A549 (cell line): ENCODE data around the gene C16orf78.

Experiments used
- CEBPB ChIP-seq, 2 experiments: fragments of >200 bp in 1 of 2; sonication (Bioruptor Twin) in 1 of 2; formaldehyde crosslinking in 1 of 2; IDR thresholded peaks; 2 replicates each; pipeline ENCODE4 v1.6.1; 2012 to 2016
- CHD2 ChIP-seq: fragments of 150-350 bp; IDR thresholded peaks from 2 replicates; pipeline ENCODE4 v1.6.1; 2014; ENCODE audit warnings: low read length; ENCODE audit not compliant: partially characterized antibody
- CTCF ChIP-seq: fragments of >200 bp; sonication (Bioruptor Twin); formaldehyde crosslinking; IDR thresholded peaks from 3 replicates; pipeline ENCODE4 v1.5.1; 2016
- ELK1 ChIP-seq: fragments of 150-350 bp; IDR thresholded peaks from 2 replicates; pipeline ENCODE4 v1.6.1; 2014; ENCODE audit warnings: low read depth, mild to moderate bottlenecking, low read length
- NPAS2 ChIP-seq: fragments of 250-450 bp; sonication (Bioruptor Pico); IDR thresholded peaks from 2 replicates; pipeline ENCODE4 v1.8.0; 2022; ENCODE audit warnings: mild to moderate bottlenecking, moderate library complexity, borderline replicate concordance
- PHF8 ChIP-seq: fragments of 200-600 bp; sonication (generic); IDR thresholded peaks from 2 replicates; pipeline ENCODE4 v1.6.1; 2016; ENCODE audit warnings: low read depth, mild to moderate bottlenecking, antibody characterized with exemption, moderate library complexity, borderline replicate concordance
- POLR2A ChIP-seq: IDR thresholded peaks from 2 replicates; pipeline ENCODE4 v1.6.1; 2012; ENCODE audit warnings: mild to moderate bottlenecking, low read length
- RAD21 ChIP-seq, 2 experiments: fragments of >200 bp in 1 of 2; sonication (Bioruptor Twin) in 1 of 2; formaldehyde crosslinking in 1 of 2; IDR thresholded peaks in 1 of 2; conservative IDR thresholded peaks in 1 of 2; 2 replicates in 1 of 2; 3 replicates in 1 of 2; pipeline ENCODE4 v1.6.1; 2012 to 2018; ENCODE audit warnings: inconsistent platforms in 1 of 2
- USF2 ChIP-seq: fragments of 450-650 bp; IDR thresholded peaks from 2 replicates; pipeline ENCODE4 v1.6.1; 2014; ENCODE audit warnings: antibody characterized with exemption
- TF ChIP-seq, protein P1 (sequence below): fragments of 200-600 bp; sonication (generic); IDR thresholded peaks from 2 replicates; pipeline ENCODE4 v1.6.1; 2016; ENCODE audit warnings: antibody characterized with exemption, mild to moderate bottlenecking, moderate library complexity
- TF ChIP-seq, protein P2 (sequence below): fragments of >200 bp; sonication (Bioruptor Twin); formaldehyde crosslinking; IDR thresholded peaks from 2 replicates; pipeline ENCODE4 v1.6.1; 2016

DNA sequence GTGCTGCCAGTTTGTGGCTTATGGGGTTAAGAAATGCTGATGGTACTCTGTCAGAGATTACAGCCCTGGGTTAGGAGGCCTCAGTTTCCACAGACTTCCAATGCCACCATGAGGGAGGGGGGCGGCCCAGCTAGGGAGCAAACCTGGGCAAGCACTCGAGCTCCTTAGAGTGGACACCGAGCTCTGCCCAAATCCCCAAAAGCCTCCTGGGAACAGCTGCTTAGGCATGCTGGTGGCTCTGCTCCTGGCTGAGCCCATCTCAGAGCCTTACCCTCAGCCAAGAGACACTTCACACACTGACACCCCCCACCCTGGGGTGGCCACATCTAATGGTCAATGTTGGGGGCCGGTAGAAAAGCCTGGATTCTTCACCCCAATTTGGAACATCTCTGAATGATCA, 66.1 kb downstream of the C16orf78 start:
- TF ChIP-seq, protein P1, sequence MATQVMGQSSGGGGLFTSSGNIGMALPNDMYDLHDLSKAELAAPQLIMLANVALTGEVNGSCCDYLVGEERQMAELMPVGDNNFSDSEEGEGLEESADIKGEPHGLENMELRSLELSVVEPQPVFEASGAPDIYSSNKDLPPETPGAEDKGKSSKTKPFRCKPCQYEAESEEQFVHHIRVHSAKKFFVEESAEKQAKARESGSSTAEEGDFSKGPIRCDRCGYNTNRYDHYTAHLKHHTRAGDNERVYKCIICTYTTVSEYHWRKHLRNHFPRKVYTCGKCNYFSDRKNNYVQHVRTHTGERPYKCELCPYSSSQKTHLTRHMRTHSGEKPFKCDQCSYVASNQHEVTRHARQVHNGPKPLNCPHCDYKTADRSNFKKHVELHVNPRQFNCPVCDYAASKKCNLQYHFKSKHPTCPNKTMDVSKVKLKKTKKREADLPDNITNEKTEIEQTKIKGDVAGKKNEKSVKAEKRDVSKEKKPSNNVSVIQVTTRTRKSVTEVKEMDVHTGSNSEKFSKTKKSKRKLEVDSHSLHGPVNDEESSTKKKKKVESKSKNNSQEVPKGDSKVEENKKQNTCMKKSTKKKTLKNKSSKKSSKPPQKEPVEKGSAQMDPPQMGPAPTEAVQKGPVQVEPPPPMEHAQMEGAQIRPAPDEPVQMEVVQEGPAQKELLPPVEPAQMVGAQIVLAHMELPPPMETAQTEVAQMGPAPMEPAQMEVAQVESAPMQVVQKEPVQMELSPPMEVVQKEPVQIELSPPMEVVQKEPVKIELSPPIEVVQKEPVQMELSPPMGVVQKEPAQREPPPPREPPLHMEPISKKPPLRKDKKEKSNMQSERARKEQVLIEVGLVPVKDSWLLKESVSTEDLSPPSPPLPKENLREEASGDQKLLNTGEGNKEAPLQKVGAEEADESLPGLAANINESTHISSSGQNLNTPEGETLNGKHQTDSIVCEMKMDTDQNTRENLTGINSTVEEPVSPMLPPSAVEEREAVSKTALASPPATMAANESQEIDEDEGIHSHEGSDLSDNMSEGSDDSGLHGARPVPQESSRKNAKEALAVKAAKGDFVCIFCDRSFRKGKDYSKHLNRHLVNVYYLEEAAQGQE: no peak
- TF ChIP-seq CEBPB (IDR thresholded peaks at IDR 0.05) (no peak), CHD2 (no peak), POLR2A (no peak), RAD21 (conservative IDR thresholded peaks at IDR 0.05 in 1 of 2, IDR thresholded peaks at IDR 0.05 in 1 of 2) (no peak), NPAS2 (CRISPR knock-in tag) (no peak), PHF8 (no peak), CTCF (no peak), ELK1 (no peak), USF2 (no peak)
- TF ChIP-seq, protein P2, sequence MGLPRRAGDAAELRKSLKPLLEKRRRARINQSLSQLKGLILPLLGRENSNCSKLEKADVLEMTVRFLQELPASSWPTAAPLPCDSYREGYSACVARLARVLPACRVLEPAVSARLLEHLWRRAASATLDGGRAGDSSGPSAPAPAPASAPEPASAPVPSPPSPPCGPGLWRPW: no peak
